Occipital lobe (tissue), 2 donors: ENCODE results near the gene ZFYVE28. TPM values are rescaled to one million over a fixed set of nuclear protein-coding genes. Genes with fewer than 3 reads are reported as not detected.

Experiments used
- DNase-seq: peaks from one replicate; lab custom pipeline; 2025; lab: John Stamatoyannopoulos, UW
- total RNA-seq: library from RNA; depleted of rRNA; stranded (reverse); fragments of >200 nt; gene quantifications from one replicate; pipeline ENCODE4 v1.2.3, GENCODE V29; 2014

The ZFYVE28 gene
- total RNA-seq, 1 donor from 2014 or later: 3.7 TPM

DNA sequence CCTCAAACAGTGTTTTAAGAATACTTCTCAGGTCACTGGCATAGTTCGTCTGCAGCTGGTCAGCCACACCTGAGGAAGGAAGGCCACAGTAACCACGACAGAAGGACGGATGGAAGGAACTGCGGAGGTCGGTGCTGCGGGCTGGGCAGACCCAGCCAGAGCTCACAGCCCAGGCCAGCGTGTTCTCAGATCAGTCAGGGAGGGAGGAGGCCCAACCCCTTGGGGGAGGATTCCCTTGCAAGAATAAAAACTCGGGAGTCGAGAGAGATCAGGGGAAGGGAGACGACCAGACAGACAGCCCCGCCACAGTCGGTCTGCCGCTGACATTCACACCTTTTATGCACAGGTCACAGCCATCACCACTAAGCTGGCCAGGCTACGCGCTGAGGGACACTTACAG lies 145.2 kb downstream of the ZFYVE28 start:
- DNase-seq: no peak

DNA sequence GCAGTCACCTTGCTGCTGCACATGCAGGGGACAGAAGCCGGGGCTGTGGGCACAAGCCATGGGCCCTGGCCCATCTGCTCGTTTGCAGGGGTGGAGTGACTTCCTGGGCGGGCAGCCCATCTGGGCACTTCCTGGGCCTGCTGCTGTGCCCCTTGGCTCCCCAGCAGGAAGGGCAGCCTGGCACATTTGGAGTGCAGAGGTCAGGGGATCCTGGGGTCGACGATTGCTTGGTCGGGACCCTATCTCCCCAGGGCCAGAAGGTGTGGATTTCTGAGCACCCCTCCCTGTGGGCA lies 145.7 kb downstream of the ZFYVE28 start:
- DNase-seq: no peak

DNA sequence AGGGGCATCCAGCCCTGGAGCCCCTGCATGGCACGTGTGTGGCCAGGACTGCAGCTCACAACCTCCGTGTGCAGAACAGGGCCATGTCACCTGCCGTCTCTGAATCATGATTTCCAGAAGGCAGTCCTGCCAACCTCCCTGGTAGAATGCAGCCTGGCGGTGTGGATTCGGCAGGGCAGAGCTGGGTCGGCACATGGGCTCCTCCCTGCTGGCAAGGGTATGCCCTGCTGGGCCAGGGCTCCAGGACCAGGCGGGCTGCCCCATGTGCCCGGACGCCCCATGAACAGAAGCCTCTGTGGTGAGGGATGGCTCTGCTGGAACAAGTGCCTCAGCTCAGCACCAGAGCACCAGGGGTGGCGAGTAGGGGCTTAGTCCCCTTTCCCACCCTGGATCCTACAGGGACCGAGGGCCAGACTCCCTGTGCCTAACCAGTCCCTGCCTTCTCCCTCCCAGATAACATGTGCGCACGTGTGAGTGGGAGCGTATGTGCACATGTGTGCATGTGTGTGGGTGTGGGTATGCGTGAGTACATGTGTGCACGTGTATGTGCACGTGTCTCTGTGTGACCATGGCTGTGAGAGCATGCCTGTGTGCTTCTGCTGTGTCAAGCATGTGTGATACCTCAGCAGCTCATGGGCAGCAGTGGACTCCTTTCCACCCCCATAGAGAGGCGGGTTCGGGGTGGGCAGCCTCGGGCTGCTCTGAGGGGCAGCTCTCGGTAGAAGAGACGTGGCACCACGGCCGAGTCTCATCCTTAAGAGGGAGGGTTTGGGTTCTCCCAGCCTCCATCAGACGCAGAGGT lies 146.2 kb downstream of the ZFYVE28 start:
- DNase-seq: no peak

- DNase-seq: no peak
Observed at GRCh38 chr4:2271279-2272025, 147.0 kb downstream of the ZFYVE28 start.

GRCh38 chr4:2270341-2271165 lies 147.9 kb downstream of the ZFYVE28 start:
- no peak for DNase-seq

GRCh38 chr4:2269618-2270163 lies 148.8 kb downstream of the ZFYVE28 start:
- DNase-seq: no peak

GRCh38 chr4:2269206-2269531 lies 149.3 kb downstream of the ZFYVE28 start:
- DNase-seq: no peak

- DNase-seq: no peak
Observed at GRCh38 chr4:2268357-2269205, 149.9 kb downstream of the ZFYVE28 start.

DNA sequence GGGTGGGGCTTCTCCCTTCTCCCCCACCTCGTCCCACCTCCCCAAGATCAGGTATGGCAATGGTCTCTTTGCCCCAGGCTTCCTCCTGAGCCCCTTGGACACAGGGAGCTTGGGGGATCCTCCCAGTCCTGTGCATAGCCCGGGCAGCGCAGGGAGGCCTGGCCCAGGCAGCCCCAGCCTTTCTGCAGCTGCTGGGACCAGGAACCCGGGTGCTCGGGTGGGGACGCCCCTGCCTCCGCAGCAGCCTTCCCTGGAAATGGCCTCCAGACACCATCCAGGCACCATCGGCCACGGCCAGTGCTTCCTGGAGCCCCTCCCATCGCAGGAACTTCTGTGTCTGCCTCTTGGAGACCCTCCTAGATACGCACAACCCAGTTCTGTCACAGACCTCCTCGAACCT lies 150.6 kb downstream of the ZFYVE28 start:
- DNase-seq: no peak

GRCh38 chr4:2267320-2267811 lies 151.1 kb downstream of the ZFYVE28 start:
- no peak for DNase-seq

DNA sequence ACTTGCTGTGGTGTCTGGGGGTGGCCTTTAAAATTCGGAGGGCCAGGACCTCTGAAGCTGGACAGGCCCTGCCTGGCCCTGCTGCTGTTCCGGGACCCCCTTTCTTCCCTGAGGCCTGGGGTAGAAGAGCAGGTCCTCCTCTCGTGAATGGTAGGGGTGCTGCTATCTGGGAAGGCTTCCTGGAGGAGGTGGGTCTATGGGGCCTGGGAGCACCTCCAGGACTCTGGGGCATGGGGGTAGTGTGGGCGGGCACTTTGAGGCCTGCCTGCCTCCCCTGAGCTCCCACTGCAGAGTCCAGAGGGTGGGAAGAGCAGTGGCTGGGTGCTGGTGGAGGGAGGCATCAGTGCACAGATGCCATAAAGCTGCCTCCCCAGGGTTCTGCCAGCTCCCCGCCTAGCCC lies 151.6 kb downstream of the ZFYVE28 start:
- no peak for DNase-seq

GRCh38 chr4:2266181-2266580 lies 152.3 kb downstream of the ZFYVE28 start:
- DNase-seq: peak; percentile 28

- no peak for DNase-seq
Observed at GRCh38 chr4:2265113-2266110, 153.0 kb downstream of the ZFYVE28 start.

- DNase-seq: no peak
Observed at GRCh38 chr4:2264481-2265041, 153.9 kb downstream of the ZFYVE28 start.

- no peak for DNase-seq
Observed at GRCh38 chr4:2263926-2264321, 154.5 kb downstream of the ZFYVE28 start.

DNA sequence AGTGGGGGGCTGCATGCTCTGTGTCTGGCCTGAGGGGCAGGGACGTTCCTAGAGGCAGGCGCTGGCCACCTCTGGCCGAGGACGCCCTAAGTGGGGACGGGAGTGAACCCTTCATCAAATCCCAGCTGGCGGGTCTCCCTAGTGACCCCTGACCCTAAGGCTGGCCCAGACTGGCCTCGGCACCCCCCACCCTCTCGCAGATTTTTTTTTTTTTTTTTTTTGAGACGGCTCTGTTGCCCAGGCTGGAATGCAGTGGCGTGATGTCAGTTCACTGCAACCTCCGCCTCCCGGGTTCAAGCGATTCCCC lies 155.5 kb downstream of the ZFYVE28 start:
- DNase-seq: no peak

DNA sequence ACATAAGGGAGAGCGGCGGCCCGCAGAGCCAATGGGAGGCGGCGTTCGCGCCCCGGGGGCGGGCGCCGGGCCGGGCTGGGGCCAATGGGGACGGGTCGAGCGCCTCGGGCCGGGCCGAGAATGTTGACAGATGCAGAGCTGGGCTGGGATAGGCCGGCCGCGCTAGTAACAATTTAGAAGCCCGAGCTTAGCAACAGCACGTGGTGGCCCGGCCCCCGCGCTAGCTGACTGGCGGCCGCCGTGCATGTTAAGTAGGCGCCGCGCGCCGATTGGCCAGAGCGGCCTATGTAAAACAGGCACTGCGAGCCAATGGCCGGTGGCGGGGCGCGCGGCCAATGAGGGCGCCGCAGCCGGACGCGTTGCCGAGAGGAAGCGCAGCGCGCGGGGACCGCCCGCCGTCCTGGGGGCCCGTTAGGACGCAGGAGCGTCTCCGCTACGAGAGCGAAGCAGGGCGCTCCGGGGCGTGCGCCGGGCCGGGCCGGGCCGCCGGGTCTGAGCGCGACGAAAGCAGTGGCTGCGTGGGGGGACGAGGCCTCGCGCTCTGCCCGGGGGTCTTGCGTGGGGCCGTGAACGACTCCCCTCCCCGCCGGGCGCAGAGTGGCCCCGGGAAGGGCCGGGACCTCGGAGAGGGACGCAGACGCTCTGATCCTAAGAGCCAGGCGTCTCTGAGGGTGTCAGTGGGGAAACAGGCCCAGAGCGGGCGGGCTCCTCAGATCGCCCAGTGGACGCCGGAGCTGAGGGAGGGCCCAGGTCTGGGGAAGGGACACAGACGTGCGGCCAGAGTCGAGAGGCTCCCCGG lies 156.1 kb downstream of the ZFYVE28 start:
- peak; percentile 99 for DNase-seq

GRCh38 chr4:2261853-2262144 lies 156.6 kb downstream of the ZFYVE28 start, which contains the start of gene MXD4:
MXD4 (minus strand) TSS chr4:2262109; CDS start chr4:2261980, 129 bp downstream.
- DNase-seq: no peak
